Vagina (tissue), 2 donors: Measurements from ENCODE around the gene ANKRD29. TPM values are rescaled to one million over a fixed set of nuclear protein-coding genes. Genes with fewer than 3 reads are reported as not detected.

Experiments
- DNase-seq, 2 donors: peaks; one replicate each; pipeline ENCODE4 v3.0.0-alpha.2; 2017; ENCODE audit errors: extremely low spot score in 2 of 2
- H3K27ac ChIP-seq: fragments of 200-600 bp; sonication (generic); one replicate; pipeline ENCODE4 v1.5.1; 2019
- H3K27me3 ChIP-seq: fragments of 200-600 bp; sonication (generic); one replicate; pipeline ENCODE4 v1.5.1; 2019
- H3K36me3 ChIP-seq, 2 donors: fragments of 200-600 bp; sonication (generic); one replicate each; pipeline ENCODE4 v1.5.1; 2017 to 2019
- H3K4me1 ChIP-seq: fragments of 200-600 bp; sonication (generic); one replicate; pipeline ENCODE4 v1.5.1; 2019
- H3K4me3 ChIP-seq, 2 donors: fragments of 200-600 bp; sonication (generic); 1 replicate in 1 of 2; 2 replicates in 1 of 2; pipeline ENCODE4 v1.5.1; 2016 to 2019
- H3K9me3 ChIP-seq: fragments of 200-600 bp; sonication (generic); one replicate; pipeline ENCODE4 v1.5.1; 2019
- POLR2A ChIP-seq, 2 donors: fragments of 450-650 bp; IDR thresholded peaks; one replicate each; pipeline ENCODE4 v1.6.1; 2017; ENCODE audit warnings: antibody characterized with exemption in 2 of 2, mild to moderate bottlenecking in 2 of 2, moderate library complexity in 2 of 2
- POLR2AphosphoS5 ChIP-seq, 2 donors: sonication (generic); formaldehyde crosslinking; IDR thresholded peaks; one replicate each; pipeline ENCODE4 v1.9.0; 2017; ENCODE audit warnings: antibody characterized with exemption in 2 of 2, mild to moderate bottlenecking in 2 of 2, low read depth in 1 of 2; ENCODE audit not compliant: insufficient read depth in 1 of 2
- intact Hi-C: fragments of 100-400 bp; cut with DNase I; formaldehyde crosslinking; loops from one replicate; pipeline ENCODE4 v1.15.1; 2023
- total RNA-seq: library from RNA; depleted of rRNA; stranded (reverse); fragments of >200 nt; gene quantifications from one replicate; pipeline ENCODE4 v1.2.3, GENCODE V29; 2016
- TF ChIP-seq, protein P1 (sequence below), 3 experiments: fragments of 450-650 bp in 2 of 3; fragments of 200-600 bp in 1 of 3; sonication (generic) in 1 of 3; IDR thresholded peaks; one replicate each; pipeline ENCODE4 v1.5.1; 2017 to 2019; ENCODE audit warnings: antibody characterized with exemption in 3 of 3, mild to moderate bottlenecking in 2 of 3, moderate library complexity in 2 of 3

The ANKRD29 gene
- total RNA-seq, 1 donor from 2014 or later = 32.9 TPM

DNA sequence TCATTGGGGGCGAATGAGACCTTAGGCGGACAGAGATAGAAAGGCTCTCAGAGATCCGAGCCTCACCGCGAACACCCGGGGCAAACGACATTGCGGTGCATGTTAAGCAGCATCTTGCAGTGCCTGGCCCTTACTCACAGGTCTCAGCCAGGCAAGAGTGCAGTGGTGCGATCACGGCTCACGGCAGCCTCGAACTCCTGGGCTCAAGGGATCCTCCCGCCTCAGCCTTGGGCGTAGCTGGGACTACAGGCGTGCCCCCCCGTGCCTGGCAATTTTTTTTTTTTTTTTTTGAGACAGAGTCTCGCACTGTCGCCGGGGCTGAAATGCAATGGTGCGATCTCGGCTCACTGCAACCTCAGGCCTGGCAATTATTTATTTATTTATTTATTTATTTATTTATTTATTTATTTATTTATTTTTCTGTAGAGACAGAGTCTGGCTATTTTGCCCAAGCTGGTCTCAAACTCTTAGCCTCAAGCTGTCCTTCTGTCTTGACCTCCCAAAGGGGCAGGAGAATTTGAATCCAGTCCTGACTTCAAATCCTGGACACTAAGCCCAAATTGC, 27.9 kb upstream of the ANKRD29 start:
- Histone ChIP-seq H3K27me3 (no peaks in the 10 kb centered on the region), H3K4me3 (peak overlapping the region; percentile 57 to 72), H3K36me3 (no peaks in the 10 kb centered on the region), H3K9me3 (no peaks in the 10 kb centered on the region), H3K4me1 (peaks cover 22% of the 10 kb centered on the region), H3K27ac (peak overlapping the region; percentile 91)
- TF ChIP-seq POLR2A (IDR thresholded peaks at IDR 0.05) = no peak
- TF ChIP-seq, protein P1, sequence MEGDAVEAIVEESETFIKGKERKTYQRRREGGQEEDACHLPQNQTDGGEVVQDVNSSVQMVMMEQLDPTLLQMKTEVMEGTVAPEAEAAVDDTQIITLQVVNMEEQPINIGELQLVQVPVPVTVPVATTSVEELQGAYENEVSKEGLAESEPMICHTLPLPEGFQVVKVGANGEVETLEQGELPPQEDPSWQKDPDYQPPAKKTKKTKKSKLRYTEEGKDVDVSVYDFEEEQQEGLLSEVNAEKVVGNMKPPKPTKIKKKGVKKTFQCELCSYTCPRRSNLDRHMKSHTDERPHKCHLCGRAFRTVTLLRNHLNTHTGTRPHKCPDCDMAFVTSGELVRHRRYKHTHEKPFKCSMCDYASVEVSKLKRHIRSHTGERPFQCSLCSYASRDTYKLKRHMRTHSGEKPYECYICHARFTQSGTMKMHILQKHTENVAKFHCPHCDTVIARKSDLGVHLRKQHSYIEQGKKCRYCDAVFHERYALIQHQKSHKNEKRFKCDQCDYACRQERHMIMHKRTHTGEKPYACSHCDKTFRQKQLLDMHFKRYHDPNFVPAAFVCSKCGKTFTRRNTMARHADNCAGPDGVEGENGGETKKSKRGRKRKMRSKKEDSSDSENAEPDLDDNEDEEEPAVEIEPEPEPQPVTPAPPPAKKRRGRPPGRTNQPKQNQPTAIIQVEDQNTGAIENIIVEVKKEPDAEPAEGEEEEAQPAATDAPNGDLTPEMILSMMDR (IDR thresholded peaks at IDR 0.05) = no peak
- intact Hi-C loops = no loop called here
- no peak for DNase-seq

DNA sequence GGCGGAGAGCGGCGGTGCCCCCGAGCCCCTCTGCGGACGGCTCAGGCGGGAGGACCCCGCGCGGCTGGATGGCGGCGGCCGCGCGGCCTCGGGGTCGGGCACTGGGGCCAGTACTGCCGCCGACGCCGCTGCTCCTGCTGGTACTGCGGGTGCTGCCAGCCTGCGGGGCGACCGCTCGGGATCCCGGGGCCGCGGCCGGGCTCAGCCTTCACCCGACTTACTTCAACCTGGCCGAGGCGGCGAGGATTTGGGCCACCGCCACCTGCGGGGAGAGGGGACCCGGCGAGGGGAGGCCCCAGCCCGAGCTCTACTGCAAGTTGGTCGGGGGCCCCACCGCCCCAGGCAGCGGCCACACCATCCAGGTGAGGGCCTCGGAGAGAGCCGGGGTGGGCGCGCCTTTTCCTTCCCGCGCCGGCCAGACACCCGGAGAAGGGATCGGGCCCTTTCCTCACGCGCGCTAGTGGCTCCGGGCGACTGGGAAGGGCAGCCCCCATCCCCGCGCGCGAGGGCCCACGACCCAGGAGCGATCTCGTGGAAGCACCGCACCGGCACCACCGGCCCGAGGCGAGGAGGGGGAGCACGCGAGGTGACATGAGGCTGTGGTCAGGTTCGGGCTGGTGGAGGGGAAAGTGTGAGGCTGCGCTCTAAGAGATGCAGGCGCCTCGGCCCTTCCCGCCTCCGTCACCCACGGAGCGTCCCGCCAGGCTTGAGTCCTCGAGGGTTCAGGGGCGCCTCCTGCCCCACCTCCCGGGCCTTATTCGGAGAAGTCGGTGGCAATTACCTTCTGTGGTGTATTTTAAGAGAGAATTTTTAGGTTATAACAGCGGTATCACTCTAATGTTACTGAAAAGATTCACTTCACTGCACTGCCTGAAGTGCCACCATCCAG, 27.1 kb upstream of the ANKRD29 start:
- H3K36me3 ChIP-seq = no peaks in the 10 kb centered on the region
- H3K4me1 ChIP-seq = peaks cover 16% of the 10 kb centered on the region
- peak overlapping the region; percentile 57 to 72 for H3K4me3 ChIP-seq
- no peaks in the 10 kb centered on the region for H3K9me3 ChIP-seq
- TF ChIP-seq POLR2AphosphoS5 (IDR thresholded peaks at IDR 0.05; ENCODE audit: insufficient read depth in 1 of 2, low read depth in 1 of 2) = peak in 1 of 2 donors; percentile 57
- TF ChIP-seq, protein P1 (IDR thresholded peaks at IDR 0.05) = no peak
- intact Hi-C loops = no loop called here
- no peaks in the 10 kb centered on the region for H3K27me3 ChIP-seq
- H3K27ac ChIP-seq = peak overlapping the region; percentile 91
- DNase-seq = no peak

DNA sequence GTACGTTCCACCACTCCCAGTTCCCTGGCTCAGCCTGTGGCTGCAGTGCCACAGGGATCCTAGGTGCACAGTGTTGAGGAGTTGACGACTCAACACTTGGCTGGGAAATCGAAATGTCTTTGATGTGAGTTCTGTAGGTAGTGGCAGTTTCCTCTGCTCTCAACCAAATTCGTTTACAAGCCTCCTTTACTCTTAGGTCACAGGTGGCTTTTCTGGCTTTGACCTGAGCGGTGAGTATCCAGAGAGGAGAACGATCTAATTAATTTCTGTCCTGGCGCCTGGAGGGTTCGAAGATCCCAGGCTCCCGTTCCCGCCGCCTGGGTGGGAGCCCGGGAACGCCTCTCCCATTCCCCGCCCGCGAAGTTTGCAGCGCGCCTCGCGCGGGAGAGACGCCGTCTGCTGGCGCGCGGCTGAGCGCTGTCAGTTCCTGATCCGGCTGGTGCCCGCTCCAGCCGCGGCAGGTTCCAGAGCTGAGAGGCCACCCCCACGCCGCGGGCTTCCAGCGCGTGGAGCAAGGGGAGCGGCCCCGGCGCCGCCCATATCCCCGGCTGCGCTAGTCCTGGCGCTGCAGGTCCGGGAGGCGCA, 26.4 kb upstream of the ANKRD29 start, which contains the start of gene LAMA3:
LAMA3 (plus strand) TSS at position 423 of the 585 bp plus-strand sequence. CDS start 231 bp downstream, outside the sequence.
- Histone ChIP-seq H3K27me3 (no peaks in the 10 kb centered on the region), H3K4me1 (peaks cover 22% of the 10 kb centered on the region), H3K36me3 (no peaks in the 10 kb centered on the region), H3K4me3 (peak within 1 kb of the TSS; percentile 57 to 72), H3K9me3 (no peaks in the 10 kb centered on the region), H3K27ac (peak within 1 kb of the TSS; percentile 91)
- DNase-seq = no peak
- TF ChIP-seq, protein P1 (IDR thresholded peaks at IDR 0.05) = no peak
- TF ChIP-seq POLR2A (IDR thresholded peaks at IDR 0.05) (peak in 1 of 2 donors; percentile 60), POLR2AphosphoS5 (IDR thresholded peaks at IDR 0.05; ENCODE audit: insufficient read depth in 1 of 2, low read depth in 1 of 2) (peak; percentile 53 to 81)
- intact Hi-C loops = no loop called here

DNA sequence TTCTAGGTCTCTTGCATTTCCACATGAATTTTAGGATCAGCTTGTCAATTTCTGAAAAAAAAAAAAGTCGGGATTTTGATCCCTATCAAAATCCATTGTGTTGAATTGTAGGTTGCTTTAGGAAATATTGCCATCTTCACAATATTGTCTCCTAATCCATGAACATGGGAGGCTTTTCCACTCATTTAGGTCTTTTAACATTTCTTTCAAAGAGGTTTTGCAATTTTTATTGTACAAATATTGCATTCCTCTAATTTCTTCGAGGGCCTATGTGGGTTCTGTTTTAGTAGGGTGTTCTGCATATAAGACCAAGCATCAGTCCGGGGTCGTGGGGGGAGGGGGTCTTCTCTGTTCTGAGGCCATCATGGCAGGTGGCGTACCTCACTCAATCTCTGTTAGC, 25.8 kb upstream of the ANKRD29 start:
- TF ChIP-seq POLR2AphosphoS5 (IDR thresholded peaks at IDR 0.05; ENCODE audit: insufficient read depth in 1 of 2, low read depth in 1 of 2) (no peak), POLR2A (IDR thresholded peaks at IDR 0.05) (no peak)
- DNase-seq = no peak
- no peaks in the 10 kb centered on the region for H3K36me3 ChIP-seq
- peaks cover 22% of the 10 kb centered on the region for H3K4me1 ChIP-seq
- no peaks in the 10 kb centered on the region for H3K27me3 ChIP-seq
- no peaks in the 10 kb centered on the region for H3K9me3 ChIP-seq
- H3K27ac ChIP-seq = peak overlapping the region; percentile 91
- intact Hi-C loops = no loop called here
- H3K4me3 ChIP-seq = peak overlapping the region; percentile 57 to 72

DNA sequence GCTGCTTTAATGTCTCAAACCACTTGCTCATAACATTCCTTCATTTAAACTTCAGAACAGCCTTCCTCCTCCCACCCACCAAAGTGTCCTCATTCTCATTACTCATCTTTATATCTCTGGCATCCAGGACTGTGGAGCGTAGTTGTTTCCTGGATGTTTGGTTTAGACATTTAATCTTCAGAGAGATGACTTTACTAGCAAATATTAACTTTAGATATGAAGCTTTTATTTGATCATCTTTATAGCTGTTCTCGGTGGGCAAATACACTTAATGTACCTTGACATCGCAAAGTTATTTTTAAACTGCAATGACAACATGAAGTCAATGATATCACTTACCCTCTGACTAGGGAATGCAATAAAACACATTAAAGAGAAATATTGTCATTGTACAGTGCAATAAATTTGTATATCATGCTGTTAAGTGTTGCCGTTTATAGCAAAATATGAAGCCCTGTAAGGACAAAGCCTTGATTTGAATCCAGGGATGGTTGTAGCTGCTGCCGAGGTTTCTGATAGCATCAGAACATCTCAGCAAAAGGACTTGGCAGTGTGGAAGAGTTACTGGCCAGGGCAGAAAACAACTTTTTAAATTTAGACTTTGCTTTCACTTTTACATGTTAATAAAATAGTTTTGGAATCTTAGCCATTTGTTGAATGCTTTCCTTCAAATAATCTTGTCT, 21.9 kb upstream of the ANKRD29 start:
- no peak for DNase-seq
- no peaks in the 10 kb centered on the region for H3K9me3 ChIP-seq
- no peaks in the 10 kb centered on the region for H3K36me3 ChIP-seq
- TF ChIP-seq POLR2AphosphoS5 (IDR thresholded peaks at IDR 0.05; ENCODE audit: insufficient read depth in 1 of 2, low read depth in 1 of 2) (peak in 1 of 2 donors; percentile 29), POLR2A (IDR thresholded peaks at IDR 0.05) (no peak)
- TF ChIP-seq, protein P1 (IDR thresholded peaks at IDR 0.05) = no peak
- peak overlapping the region; percentile 3 for H3K27ac ChIP-seq
- peak overlapping the region in 1 of 2 donors; percentile 15 for H3K4me3 ChIP-seq
- intact Hi-C loops = no loop called here
- no peaks in the 10 kb centered on the region for H3K27me3 ChIP-seq
- H3K4me1 ChIP-seq = peaks cover 17% of the 10 kb centered on the region
